GM12875 (cell line): Measurements from ENCODE around the gene ADGRL3.

Source experiments
- H3K4me3 ChIP-seq: one replicate; pipeline ENCODE4 v1.5.1; 2011; ENCODE audit warnings: low read depth, low read length, control low read depth
- CTCF ChIP-seq: IDR thresholded peaks from 2 replicates; pipeline ENCODE4 v1.5.1; 2011; ENCODE audit warnings: low read depth, mild to moderate bottlenecking, control low read depth, inconsistent platforms, low read length, moderate library complexity, borderline replicate concordance; ENCODE audit not compliant: insufficient read depth

ADGRL3 gene

GRCh38 chr4:61443813-61444510 lies 243.8 kb downstream of the ADGRL3 start:
- no peak for TF ChIP-seq CTCF
- H3K4me3 ChIP-seq = no peak overlapping the region

- no peak overlapping the region for H3K4me3 ChIP-seq
- TF ChIP-seq CTCF = no peak
These were observed 245.4 kb downstream of the ADGRL3 start for GRCh38 chr4:61445374-61446063.

- no peak overlapping the region for H3K4me3 ChIP-seq
- no peak for TF ChIP-seq CTCF
These were observed 246.8 kb downstream of the ADGRL3 start for GRCh38 chr4:61446941-61447340.

GRCh38 chr4:61447918-61448317 lies 247.8 kb downstream of the ADGRL3 start:
- no peak overlapping the region for H3K4me3 ChIP-seq
- no peak for TF ChIP-seq CTCF

- no peak overlapping the region for H3K4me3 ChIP-seq
- TF ChIP-seq CTCF = no peak
These were observed 251.8 kb downstream of the ADGRL3 start for GRCh38 chr4:61451935-61452334.

- TF ChIP-seq CTCF = no peak
- H3K4me3 ChIP-seq = no peak overlapping the region
These were observed 261.8 kb downstream of the ADGRL3 start for GRCh38 chr4:61461956-61462355.

GRCh38 chr4:61462451-61463326 lies 262.6 kb downstream of the ADGRL3 start:
- TF ChIP-seq CTCF = no peak
- no peak overlapping the region for H3K4me3 ChIP-seq
